Islet precursor cell (in vitro differentiated cells): ENCODE measurements around the gene EXD2.
"Not testable (repeated sequence)": the region's sequence is repeated elsewhere in the genome, so short reads cannot be mapped to it uniquely, and the experiment has no call there.

Source experiments
- DNase-seq: peaks from one replicate; pipeline ENCODE4 v3.0.0-alpha.2; 2018

EXD2 gene

GRCh38 chr14:69252851-69253250 is 61.6 kb downstream of the EXD2 start:
- no peak for DNase-seq

- DNase-seq, result no peak
Measured at GRCh38 chr14:69259168-69259526, 67.8 kb downstream of the EXD2 start.

GRCh38 chr14:69259527-69260189 is 68.4 kb downstream of the EXD2 start, which contains the start of gene GALNT16:
GALNT16 (plus strand) TSS chr14:69260158; CDS start chr14:69260291, 133 bp downstream.
- DNase-seq, result peak; percentile 83

GRCh38 chr14:69260190-69260860 is 69.0 kb downstream of the EXD2 start:
- peak; percentile 72 for DNase-seq

- peak; percentile 79 for DNase-seq
Measured at GRCh38 chr14:69260861-69261564, 69.7 kb downstream of the EXD2 start.

- DNase-seq, result peak; percentile 75
Measured at GRCh38 chr14:69261761-69262331, 70.5 kb downstream of the EXD2 start.

- no peak for DNase-seq
Measured at GRCh38 chr14:69262516-69262915, 71.2 kb downstream of the EXD2 start.

- DNase-seq, result peak; percentile 77
Measured at GRCh38 chr14:69263364-69263763, 72.1 kb downstream of the EXD2 start.

GRCh38 chr14:69263771-69264170 is 72.5 kb downstream of the EXD2 start:
- no peak for DNase-seq

GRCh38 chr14:69266572-69267345 is 75.5 kb downstream of the EXD2 start:
- DNase-seq, result no peak

GRCh38 chr14:69267492-69267891 is 76.2 kb downstream of the EXD2 start:
- no peak for DNase-seq

- DNase-seq, result no peak
Measured at GRCh38 chr14:69268223-69268622, 76.9 kb downstream of the EXD2 start.

- DNase-seq, result peak; percentile 68
Measured at GRCh38 chr14:69268763-69269162, 77.5 kb downstream of the EXD2 start.

- DNase-seq, result no peak
Measured at GRCh38 chr14:69269381-69269780, 78.1 kb downstream of the EXD2 start.

- DNase-seq, result no peak
Measured at GRCh38 chr14:69270097-69270496, 78.8 kb downstream of the EXD2 start.

- DNase-seq, result no peak
Measured at GRCh38 chr14:69270795-69271708, 79.8 kb downstream of the EXD2 start.

- DNase-seq, result no peak
Measured at GRCh38 chr14:69274321-69274720, 83.0 kb downstream of the EXD2 start.

- DNase-seq, result no peak
Measured at GRCh38 chr14:69275331-69275730, 84.0 kb downstream of the EXD2 start.

- DNase-seq, result not testable (repeated sequence)
Measured at GRCh38 chr14:69277356-69277755, 86.1 kb downstream of the EXD2 start.

GRCh38 chr14:69280746-69281291 is 89.5 kb downstream of the EXD2 start:
- DNase-seq, result no peak

- no peak for DNase-seq
Measured at GRCh38 chr14:69281450-69282169, 90.3 kb downstream of the EXD2 start.
